Right ventricle myocardium superior (tissue), 1 donor: Measurements from ENCODE around the gene MOG. TPM values are rescaled to one million over a fixed set of nuclear protein-coding genes. Genes with fewer than 3 reads are reported as not detected.
A peak's percentile ranks its signal among the peaks of the same experiment; 100 is the strongest.
"Not testable (repeated sequence)": the region's sequence is repeated elsewhere in the genome, so short reads cannot be mapped to it uniquely, and the experiment has no call there.

Source experiments
- ATAC-seq: fragments of 200-7000 bp; cut with Tn5 transposase; one replicate; pipeline ENCODE4 v1.9.1; 2020; ENCODE audit warnings: mild to moderate bottlenecking; ENCODE audit not compliant: poor library complexity
- DNase-seq: peaks from one replicate; pipeline ENCODE4 v3.0.0-alpha.2; 2020
- intact Hi-C: fragments of 100-400 bp; cut with DNase I; formaldehyde crosslinking; loops from one replicate; pipeline ENCODE4 v1.11.2; 2022
- total RNA-seq: library from RNA; stranded (reverse); fragmentation: NEBNext Ultra II Directional; extraction: Animal tissue kit (Norgen Biotek cat#: 25700); gene quantifications from one replicate; pipeline ENCODE4 v1.2.1, GENCODE V29; 2021
- donor health status: DM: no; HTN: yes; CAD: no; lungs with severe emphysema.

Gene MOG
- total RNA-seq, 1 donor from 2014 or later, result 10.3 TPM

DNA sequence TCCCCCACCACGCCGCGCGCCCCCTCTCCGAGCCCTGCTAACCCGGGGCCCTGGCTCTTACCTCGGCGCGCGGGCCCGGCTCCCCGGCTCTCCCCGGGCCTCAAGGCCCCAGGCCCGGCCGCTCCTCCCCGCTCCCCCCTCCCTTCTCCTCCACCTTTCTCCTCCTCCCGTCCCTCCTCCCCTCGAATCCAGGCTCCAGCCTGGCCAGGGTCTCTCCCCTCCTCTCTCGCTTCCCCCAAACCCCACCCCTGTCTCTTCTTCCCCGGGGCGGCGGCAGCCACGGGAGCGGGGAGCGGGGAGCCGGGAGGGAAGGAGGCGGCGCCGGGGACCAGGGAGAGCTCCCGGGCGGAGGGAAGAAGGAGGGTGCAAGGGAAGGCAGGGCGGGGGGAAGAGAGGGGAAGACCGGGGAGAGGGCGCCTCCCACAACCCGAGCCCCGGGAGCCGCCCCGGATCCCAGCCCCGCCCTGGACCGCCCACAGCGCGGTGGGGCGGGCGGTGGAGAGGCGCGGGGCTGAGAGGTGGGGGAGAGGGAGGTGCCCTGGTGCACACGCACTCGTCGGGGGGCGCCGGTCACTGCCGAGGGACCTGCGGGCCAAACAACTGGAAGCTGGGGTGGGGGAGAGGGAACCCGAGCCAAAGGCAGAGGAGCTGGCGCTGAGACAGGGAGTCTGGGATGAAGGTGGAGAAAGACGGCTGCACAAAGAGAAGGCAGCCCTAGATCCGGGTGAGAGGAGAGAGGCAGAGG, 23.9 kb upstream of the MOG start, which contains the start of gene GABBR1:
GABBR1 (minus strand) TSS at position 395 of the 745 bp plus-strand sequence. CDS start 798 bp downstream, outside the sequence.
- peak; percentile 94 for ATAC-seq
- DNase-seq, result peak; percentile 91
- intact Hi-C loops, result no loop called here

DNA sequence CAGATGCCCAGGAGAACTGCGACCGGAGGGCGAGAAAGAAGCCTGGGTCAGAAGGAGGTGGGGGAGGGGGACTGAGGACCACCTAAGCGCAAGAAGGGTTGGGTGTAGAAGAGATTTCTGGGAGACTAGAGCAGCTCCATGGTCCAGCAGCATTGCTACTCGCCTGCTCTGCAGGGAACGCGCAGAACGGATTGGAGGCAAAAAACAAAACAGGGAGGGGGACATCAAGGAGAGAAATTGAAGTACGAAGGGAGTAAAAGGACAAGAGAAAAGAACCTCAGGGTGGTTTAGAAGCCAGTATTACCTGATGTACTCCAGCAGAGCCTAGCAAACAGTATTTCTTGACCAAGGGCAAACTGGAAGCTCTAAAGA, 23.4 kb upstream of the MOG start:
- ATAC-seq, result peak; percentile 6
- intact Hi-C loops, result no loop called here
- no peak for DNase-seq

DNA sequence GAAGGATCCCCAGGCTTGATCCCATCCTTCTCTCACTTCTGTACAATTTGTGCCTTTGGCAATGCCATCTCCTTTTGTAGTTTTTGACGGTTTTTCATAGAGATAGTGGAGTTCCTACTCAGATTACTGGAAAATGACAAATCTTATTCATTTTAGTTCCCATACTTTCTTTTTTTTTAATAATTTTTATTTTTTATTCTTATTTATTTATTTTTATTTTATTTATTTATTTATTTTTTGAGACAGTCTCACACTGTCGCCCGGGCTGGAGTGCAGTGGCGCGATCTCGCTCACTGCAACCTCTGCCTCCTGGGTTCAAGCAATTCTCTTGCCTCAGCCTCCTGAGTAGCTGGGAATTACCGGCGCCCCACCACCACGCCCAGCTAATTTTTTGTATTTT, 19.6 kb upstream of the MOG start:
- ATAC-seq (no peak), DNase-seq (no peak)
- intact Hi-C loops, result no loop called here

DNA sequence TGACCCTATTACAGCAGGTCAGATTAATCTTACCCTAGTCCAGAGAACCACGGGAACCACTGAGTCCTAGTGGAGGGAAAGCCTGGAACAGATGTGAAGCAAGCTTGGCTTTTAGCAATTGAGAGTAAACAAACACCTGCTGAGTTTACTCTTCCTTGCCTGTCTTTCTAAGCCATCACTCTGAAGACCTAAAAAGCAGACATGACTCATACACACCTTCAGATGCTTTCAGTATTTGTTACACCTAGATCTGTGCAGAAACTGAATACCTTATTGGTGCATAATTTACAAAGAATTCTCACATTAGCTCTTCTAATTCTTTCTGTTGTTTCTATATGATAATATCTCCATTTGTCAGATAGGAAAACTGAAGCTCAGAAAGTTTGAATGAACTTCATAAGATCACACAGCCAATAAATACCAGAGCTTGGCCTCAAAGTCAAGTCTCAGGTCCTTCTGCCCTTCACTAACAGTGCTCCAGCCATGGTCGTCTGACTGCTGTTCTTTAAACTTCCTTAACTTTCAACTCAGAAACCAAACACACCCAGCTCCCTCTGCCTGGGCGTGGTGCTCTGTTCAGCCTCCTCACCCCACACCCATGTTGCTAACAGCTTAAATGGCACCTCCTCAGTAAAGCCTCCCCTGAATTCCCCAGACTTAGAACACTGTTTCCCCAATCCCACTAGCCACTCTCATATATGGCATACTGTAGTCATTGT, 15.3 kb upstream of the MOG start:
- intact Hi-C loops, result no loop called here
- DNase-seq (peak; percentile 54), ATAC-seq (peak; percentile 55)

DNA sequence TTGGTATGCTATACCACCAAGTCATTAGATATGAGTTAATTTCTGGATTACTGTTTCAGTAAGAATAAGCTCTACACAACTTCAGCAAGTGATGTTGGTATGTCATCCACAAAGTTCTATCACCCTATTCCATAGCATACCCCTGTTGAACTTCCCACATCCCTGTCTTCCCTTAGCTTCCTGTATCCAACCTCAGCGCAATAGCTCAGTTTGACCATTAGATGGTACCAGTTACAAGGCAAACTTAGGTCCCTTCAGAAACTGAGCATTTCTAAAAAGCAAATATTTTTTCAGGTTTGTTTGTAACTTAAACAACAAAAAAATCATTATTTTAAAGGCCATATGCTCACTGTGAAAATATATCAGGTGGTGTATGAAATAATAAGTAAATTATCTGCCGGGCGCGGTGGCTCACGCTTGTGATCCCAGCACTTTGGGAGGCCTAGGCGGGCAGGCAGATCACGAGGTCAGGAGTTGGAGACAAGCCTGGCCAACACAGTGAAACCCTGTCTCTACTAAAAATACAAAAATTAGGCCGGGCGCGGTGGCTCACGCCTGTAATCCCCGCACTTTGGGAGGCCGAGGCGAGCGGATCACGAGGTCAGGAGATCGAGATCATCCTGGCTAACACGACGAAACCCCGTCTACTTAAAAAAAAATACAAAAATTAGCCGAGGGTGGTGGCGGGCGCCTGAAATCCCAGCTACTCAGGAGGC, 8.8 kb upstream of the MOG start:
- intact Hi-C loops, result no loop called here
- DNase-seq, result no peak
- ATAC-seq, result no peak

DNA sequence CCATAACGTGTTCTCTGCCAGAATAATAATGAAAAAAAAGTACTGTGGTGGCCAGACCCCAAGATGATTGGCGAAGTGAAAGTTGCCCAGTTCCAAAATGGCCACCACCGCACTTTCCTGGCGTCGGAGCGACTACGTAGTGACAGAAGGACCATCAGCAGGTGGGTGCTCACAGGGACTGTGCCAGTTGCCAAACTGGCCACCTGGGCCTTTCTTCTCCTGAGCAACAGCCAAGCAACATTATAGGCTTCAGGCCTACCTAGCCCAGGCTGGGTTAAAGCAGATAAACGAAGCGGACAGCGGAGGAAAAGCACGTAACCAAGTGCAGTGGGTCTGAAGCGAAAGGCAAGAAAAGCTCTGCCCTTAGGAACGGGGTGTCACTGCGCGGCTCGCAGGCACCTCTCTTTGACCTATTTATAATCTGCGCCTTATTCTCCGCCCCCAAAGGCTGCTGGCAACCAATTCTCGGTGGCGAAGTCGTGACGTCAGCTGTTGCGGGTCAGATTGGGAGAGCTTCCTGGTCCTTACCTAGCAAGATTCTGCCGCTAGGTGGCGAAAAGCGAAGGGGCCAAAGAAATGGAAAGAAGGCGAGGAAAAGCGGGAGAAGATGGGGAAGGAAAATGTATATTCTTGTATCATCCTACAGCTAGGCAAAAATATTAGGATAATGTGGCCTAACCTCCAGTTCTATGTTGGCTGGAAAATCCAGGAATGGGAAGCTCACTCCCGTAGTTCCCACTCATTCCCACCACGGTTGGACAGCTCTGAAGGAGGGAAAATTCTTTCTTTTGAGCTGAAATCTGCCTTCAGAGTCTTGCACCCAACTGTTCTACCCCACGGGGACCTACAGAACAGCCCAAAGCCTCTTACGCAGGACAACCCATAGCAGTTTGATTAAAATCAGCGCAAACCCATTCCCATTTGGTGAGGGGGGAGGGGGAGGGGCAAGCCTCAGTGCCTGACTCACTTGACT, 6.9 kb upstream of the MOG start:
- DNase-seq (peak; percentile 98), ATAC-seq (peak; percentile 97)
- intact Hi-C loops, result loop anchor here (5.0 kb wide), 1 partner anchor 37 kb away; no protein-coding TSS in a partner anchor

DNA sequence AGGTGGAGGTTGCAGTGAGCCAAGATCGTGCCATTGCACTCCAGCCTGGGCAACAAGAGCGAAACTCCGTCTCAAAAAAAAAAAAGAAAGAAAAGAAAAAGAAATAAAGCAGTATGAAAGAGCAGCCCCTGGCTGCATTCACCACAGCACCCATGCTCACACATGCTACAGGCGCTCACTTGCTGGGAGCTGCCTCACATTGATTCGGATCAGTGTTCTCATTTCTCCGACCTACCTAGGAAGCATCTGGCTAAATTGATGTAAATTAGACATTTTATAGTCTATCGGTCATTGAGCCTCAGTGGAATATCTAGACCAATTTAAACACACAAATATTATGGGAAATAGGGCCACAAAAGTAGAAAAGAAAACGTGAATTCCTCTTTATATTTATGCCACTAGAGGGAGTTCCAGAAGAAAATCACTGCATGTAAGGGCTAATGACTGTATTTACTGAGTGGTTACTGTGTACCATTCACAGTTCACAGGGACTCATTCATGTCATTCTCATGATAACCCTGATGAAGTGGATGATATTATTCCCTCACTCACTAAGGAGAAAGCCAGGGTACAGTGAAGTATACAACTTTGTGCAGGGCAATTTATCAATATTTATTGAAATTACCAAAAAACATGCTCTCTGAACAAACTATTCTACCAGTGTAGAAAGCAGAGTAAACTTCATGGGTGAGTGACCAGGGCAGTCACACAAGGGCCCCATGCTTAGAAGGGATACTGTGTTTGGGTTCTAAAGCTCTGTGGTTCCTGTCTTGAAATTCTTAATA, 5.3 kb upstream of the MOG start:
- ATAC-seq (no peak), DNase-seq (no peak)
- intact Hi-C loops, result loop anchor here (5.0 kb wide), 1 partner anchor 36 kb away; no protein-coding TSS in a partner anchor

DNA sequence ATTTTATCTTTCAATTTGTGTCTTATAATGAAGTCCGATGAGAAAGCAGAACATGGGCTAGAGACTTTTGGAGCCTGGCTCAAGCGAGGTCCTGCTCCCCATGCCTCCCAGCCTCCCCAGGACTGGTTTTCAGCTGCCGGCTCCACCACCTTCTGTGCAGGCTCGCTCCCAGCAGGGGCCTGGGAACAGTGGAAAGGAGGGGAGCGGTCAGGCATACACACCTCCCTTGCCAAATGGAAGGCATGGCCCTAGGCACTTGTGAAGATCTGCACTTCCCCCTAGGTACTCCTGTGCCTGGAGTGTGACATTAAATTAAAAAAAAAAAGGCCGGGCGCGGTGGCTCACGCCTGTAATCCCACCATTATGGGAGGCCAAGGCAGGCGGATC, 4.7 kb upstream of the MOG start:
- intact Hi-C loops, result loop anchor here (5.0 kb wide), 1 partner anchor 35 kb away; no protein-coding TSS in a partner anchor
- DNase-seq, result no peak
- ATAC-seq, result no peak

DNA sequence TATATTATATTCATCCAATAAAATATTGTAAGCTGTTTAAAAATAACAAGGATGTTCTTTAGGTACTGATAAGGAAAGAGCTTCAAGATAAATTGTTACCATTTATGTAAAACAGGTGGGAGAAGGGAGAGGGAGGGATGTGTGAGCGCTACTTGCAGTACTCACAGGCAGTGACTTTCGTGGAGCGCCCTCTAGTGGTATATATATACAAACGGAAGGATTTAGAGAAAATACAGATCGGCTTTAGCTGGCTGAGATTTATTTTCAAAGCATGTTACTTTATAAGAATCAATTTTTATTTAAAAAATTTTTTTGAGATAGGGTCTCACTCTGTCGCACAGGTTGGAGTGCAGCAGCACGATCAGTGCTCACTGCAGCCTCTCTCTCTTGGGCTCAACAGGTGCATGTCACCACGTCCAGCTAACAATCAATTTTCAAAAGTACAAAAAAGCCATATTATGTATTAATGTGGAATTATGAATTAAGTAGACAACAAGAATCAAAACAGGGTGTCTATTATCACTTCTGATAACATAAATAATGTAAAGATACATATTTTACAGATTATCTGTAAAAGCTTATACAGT, 3.3 kb upstream of the MOG start:
- ATAC-seq (no peak), DNase-seq (no peak)
- intact Hi-C loops, result loop anchor here (5.0 kb wide), 1 partner anchor 34 kb away; no protein-coding TSS in a partner anchor

DNA sequence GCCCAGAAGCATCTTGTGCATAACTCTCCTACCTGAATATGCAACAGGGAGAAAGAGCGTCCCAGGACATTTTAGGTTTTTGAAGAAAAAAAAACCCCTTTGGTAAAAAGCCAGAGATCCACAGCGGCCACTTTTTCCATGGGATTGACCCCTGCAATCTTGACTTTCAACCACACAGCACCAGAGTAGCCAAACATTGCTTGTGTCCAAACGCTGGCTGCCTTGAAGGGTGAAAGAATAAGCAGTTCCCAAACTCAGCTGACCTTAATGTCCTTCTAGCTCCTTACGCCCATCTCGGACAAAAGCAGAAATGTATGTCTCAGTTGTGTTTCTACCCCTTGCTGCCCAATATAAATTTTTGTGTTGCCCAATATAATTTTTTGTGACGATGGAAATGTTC, 1.2 kb upstream of the MOG start:
- ATAC-seq (peak; percentile 44), DNase-seq (no peak)
- intact Hi-C loops, result no loop called here

DNA sequence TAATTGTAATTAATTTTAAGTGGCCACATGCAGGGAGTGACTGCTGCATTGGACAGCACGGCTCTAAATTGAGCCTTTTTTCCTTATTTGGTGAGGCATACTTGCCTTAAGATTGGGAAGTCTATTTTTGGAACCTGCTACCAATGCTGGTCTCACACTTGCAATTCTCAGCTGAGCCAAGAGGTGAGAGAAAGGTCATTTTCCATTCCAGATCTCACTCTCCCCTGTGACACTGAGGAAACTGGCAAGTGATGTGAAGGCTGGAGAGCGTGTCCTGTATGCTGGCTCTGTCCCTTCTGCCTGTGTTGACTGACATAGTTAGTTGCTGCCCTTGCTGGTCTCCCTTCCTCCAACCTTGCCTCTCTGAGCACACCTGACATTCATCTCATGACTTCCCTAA, 735 bp upstream of the MOG start:
- intact Hi-C loops, result no loop called here
- DNase-seq, result no peak
- ATAC-seq, result peak; percentile 91

DNA sequence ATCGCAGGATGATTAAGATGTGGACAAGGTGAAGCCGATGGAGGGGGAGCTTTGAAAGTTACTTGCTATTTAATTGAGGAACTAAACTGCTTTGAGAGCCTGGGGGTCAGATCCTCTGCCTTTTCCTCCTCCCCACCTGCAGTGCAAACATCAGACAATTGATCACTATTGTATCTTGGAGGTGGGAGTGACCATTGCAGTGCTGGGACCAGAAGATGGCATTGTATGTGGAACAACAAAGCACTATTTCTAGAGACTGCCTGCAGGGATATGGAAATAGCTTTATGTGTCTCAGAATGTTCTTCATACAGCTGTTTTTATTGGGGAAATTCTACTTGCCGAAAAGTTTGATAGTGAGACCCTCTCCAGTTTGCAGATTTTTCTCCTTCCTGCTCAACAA, 4.2 kb downstream of the MOG start:
- ATAC-seq (no peak), DNase-seq (no peak)
- intact Hi-C loops, result no loop called here

DNA sequence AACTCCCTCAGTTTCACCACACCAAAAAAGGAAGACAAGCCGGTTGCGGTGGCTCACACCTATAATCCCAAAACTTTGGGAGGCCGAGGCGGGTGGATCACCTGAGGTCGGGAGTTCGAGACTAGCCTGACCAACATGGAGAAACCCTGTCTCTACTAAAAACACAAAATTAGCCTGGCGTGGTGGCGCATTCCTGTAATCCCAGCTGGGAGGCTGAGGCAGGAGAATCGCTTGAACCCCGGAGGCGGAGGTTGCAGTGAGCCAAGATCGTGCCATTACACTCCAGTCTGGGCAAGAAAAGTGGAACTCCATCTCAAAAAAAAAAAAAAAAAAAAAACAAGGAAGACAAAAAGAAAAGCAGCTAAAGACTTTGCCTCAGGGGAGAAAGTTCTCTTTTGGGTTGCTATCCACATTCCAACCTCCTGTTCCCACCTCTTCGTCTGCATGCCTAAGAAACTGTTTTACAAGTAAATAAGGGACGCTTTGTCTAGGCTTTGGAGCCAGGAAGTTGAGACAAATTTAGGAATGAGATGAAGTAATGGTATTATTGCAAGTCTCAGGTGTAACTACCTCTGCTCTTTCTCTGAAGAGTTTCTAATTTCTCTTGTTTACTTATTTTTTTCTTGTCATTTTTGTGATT, 4.7 kb downstream of the MOG start:
- DNase-seq, ATAC-seq, intact Hi-C loops: not testable (repeated sequence)

DNA sequence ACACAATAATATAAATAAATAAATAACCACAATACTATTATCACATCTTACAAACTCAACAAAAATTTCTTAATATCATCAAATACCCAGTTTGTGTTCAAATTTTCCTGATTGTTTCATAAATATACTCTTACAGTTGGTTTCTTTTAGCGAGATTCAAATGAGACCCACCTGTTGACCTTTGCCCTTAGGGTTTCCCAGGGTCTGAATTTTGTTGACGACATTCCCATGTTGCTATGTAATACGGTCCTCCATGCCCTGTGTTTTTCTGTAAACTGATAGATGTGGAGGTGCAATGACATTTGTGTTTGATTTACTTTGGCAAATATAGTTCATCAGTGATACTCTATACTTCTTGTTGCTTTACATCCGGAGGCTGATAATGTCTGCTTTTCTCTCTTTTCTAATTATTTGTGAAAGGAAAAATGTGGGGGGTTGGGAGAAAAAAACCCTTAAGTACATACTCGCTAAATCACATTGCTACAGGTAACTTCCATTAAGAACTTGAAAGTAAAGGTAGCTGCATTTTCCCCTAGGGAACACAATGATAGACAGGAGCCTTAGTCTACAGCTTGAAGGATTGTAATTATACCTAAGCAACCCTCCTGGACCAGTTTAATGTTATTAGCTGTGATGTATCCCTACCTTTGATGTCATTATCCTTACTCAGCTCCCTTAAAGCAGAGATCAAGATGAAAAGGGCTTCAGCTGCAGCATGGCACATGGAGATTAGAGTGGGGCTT, 6.6 kb downstream of the MOG start:
- intact Hi-C loops, result no loop called here
- DNase-seq, result no peak
- ATAC-seq, result no peak

DNA sequence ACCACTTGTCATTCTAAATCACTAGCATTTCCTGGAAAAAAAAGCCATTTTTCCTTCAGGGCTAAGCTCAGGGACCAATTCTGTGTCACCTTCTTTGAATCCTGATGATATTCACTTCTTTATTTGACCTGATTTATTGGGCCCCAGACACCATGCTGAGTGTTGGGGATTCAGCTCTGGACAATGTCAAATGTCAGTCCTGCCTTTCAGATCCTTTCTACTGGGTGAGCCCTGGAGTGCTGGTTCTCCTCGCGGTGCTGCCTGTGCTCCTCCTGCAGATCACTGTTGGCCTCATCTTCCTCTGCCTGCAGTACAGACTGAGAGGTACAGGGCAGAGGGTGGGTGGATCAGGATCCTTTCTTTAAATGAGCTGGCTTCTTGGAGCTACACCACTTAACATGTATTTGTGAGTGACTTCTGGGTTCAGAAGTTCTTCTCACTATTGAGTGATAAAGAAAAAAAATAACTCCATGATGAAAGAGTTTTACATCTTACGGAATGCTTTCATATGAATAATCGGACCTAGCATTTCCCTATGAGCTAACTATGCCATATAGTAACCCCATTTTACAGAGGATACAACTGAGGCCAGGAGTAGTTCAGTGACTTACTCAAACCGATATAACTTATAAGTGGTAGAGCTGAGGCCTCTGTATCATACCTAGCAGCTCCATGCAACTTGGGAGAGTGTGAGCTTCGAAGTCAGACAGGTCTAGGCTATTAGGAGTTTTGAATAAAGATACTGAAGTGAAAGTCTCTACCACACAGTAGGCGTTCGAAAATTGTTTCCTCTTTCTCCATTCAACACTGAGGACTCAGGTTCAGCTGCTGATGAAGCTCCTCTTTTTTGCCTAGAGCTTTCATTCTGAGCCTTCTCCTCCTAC, 9.3 kb downstream of the MOG start:
- intact Hi-C loops, result no loop called here
- ATAC-seq, result peak; percentile 86
- no peak for DNase-seq
